PFSK-1 (cell line): Measurements from ENCODE around the gene PKDCC.

Experiments used
- SIN3A ChIP-seq: IDR thresholded peaks from 2 replicates; pipeline ENCODE4 v1.6.1; 2012; ENCODE audit warnings: mild to moderate bottlenecking, low read length, moderate library complexity, borderline replicate concordance; ENCODE audit not compliant: insufficient read depth
- TF ChIP-seq, protein P1 (sequence below), 2 experiments: IDR thresholded peaks; 2 replicates each; pipeline versions ENCODE4 v1.6.1 to v1.8.0; 2011 to 2012; ENCODE audit warnings: low read depth in 2 of 2, low read length in 2 of 2, control low read depth in 1 of 2, inconsistent platforms in 1 of 2, mild to moderate bottlenecking in 1 of 2, moderate library complexity in 1 of 2; ENCODE audit not compliant: insufficient read depth in 1 of 2

DNA sequence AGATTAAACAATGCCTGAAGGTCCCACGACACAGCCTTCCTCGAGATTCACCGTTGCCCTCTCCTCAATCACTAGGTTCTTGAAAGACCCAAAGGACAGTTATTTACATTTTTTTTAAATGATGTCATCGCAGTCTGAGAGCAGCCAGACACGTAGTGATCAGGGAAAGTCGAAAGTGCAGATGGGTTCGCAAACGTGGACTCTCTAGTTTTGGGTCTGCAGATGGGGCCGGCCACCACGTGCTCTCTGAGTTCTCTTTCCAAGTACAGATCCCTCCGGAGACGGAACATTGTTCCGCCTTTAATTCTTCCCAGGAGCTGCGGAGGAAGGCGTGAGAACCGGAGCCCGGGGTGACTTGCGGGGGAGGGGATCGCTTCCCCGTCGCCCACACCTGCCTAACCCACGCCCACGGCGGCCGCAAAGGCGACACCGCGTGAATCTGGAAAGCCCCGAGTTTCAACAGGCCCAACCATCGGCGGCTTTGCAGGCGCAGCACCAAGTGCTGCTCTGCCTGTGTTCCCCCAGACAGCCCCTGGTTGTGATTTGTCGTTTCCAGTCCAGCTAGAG lies 54.3 kb downstream of the PKDCC start:
- TF ChIP-seq SIN3A: no peak
- TF ChIP-seq, protein P1, sequence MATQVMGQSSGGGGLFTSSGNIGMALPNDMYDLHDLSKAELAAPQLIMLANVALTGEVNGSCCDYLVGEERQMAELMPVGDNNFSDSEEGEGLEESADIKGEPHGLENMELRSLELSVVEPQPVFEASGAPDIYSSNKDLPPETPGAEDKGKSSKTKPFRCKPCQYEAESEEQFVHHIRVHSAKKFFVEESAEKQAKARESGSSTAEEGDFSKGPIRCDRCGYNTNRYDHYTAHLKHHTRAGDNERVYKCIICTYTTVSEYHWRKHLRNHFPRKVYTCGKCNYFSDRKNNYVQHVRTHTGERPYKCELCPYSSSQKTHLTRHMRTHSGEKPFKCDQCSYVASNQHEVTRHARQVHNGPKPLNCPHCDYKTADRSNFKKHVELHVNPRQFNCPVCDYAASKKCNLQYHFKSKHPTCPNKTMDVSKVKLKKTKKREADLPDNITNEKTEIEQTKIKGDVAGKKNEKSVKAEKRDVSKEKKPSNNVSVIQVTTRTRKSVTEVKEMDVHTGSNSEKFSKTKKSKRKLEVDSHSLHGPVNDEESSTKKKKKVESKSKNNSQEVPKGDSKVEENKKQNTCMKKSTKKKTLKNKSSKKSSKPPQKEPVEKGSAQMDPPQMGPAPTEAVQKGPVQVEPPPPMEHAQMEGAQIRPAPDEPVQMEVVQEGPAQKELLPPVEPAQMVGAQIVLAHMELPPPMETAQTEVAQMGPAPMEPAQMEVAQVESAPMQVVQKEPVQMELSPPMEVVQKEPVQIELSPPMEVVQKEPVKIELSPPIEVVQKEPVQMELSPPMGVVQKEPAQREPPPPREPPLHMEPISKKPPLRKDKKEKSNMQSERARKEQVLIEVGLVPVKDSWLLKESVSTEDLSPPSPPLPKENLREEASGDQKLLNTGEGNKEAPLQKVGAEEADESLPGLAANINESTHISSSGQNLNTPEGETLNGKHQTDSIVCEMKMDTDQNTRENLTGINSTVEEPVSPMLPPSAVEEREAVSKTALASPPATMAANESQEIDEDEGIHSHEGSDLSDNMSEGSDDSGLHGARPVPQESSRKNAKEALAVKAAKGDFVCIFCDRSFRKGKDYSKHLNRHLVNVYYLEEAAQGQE (IDR thresholded peaks at IDR 0.05; ENCODE audit: insufficient read depth in 1 of 2, low read depth in 2 of 2, low read length in 2 of 2): no peak
